ENCODE results near the gene CCNQ. TPM values are rescaled to one million over a fixed set of nuclear protein-coding genes. Genes with fewer than 3 reads are reported as not detected.

The CCNQ gene
- total RNA-seq, 2 experiments from 2014 or later = 28.0 to 31.7 TPM

- CTCF ChIA-PET = no interaction called here
- POLR2A ChIA-PET = no interaction called here
Measured at GRCh38 chrX:153638436-153639176, 39.7 kb upstream of the CCNQ start.

GRCh38 chrX:153638041-153638371, 39.1 kb upstream of the CCNQ start:
- POLR2A ChIA-PET = no interaction called here
- CTCF ChIA-PET = no interaction called here

GRCh38 chrX:153637121-153638040, 38.4 kb upstream of the CCNQ start:
- POLR2A ChIA-PET = no interaction called here
- CTCF ChIA-PET = interaction anchor here (1.2 to 1.3 kb wide), 2 partner anchors 9 to 33 kb away, joined by 3 to 4 read pairs; no protein-coding TSS in a partner anchor

GRCh38 chrX:153636716-153637115, 37.8 kb upstream of the CCNQ start:
- POLR2A ChIA-PET = no interaction called here

GRCh38 chrX:153635788-153636668, 37.1 kb upstream of the CCNQ start:
- CTCF ChIA-PET = interaction anchor here (0.7 to 1.3 kb wide), 4 partner anchors 9 to 34 kb away, joined by 3 to 4 read pairs (median 4); no protein-coding TSS in a partner anchor
- POLR2A ChIA-PET = no interaction called here

More at GRCh38 chrX:153636716-153637115, 37.8 kb upstream of the CCNQ start:
- CTCF ChIA-PET = interaction anchor here (1.0 to 1.3 kb wide), 3 partner anchors 9 to 34 kb away, joined by 3 to 4 read pairs (median 4); no protein-coding TSS in a partner anchor

DNA sequence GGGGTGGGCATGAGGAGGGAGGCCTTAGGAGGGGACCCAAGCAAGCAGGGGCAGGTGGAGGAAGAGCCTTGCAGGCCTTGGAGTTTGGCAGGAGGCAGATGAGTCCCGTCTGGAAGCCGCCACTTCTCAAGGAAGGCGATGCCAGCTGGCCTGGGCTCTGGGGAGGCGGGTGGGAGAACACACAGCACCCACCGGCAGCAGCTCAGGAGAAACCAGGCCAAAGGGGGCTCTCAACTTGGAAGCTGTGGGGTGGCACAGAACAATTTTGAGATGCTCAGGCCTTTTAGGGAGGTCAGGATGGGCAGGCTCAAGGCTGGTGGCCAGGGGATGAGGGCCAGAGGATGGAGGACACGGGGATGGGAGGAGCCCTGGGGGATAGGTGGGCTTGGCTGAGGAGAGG, 36.4 kb upstream of the CCNQ start:
- ChIA-PET CTCF (no interaction called here), POLR2A (no interaction called here)

DNA sequence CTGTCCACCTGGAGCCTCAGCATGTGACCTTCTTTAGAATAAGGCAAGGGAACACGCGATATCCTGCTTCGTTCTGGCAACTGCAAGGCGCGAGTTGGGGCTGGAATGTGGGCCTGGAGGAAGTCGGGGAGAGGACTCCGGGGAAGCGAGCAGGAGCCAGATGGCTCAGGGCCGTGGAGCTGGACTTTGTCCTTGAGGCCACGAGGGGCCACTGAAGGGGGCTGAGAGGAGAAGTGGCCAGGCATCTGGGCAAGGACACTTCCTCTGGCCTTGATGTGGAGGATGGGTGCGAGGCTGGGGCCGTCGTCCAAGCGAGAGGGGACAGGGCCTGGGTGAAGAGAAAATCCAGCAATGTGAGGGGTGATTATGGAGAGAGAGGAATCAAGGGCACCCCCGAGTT, 35.9 kb upstream of the CCNQ start:
- POLR2A ChIA-PET = no interaction called here
- CTCF ChIA-PET = no interaction called here

DNA sequence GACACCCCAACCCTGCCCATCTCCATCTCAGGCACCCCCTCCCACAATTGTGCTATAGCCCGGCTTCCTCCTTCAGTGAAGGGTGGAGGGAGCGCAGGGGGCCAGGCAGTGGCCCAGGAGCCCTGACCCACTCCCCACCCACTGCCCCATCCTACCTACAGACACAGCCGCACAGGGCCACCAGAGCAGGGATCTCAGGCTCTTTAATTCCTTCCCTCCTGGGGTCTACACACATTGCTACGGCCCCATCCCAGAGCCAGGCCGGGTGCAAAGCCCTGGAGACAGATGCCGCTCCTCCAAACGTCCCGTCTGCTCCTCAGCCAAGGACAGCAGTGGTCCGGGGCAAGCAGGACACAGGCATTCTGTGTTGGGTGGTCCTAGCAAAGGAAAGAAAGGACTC, 35.3 kb upstream of the CCNQ start:
- ChIA-PET CTCF (no interaction called here), POLR2A (no interaction called here)

DNA sequence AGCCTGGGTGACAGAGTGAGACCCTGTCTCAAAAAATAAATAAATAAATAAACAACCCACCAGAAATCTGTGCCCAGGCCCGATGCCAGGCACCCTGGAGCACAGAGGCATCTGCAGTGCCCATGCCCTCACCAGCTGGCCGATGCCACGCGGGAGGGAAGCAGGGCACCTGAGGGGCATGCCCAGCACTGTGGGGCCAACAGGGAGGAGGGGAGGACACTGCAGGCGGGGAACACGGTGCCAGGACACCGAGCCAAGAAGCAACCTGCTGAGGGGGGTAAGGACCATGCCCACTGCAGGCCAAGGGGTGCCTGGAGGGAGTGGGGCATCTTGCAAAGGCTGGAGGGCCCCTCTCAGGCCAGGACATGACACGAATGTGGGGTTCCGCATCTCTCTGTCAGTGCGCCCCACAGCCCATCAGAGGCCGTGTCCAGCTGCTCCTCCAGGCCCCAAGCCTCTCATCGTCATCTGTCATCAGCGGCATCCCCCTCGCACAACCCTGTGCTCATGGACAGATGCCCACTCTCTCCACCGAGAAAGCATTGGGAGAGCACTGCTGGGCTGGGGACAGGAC, 34.8 kb upstream of the CCNQ start:
- ChIA-PET CTCF (no interaction called here), POLR2A (no interaction called here)

DNA sequence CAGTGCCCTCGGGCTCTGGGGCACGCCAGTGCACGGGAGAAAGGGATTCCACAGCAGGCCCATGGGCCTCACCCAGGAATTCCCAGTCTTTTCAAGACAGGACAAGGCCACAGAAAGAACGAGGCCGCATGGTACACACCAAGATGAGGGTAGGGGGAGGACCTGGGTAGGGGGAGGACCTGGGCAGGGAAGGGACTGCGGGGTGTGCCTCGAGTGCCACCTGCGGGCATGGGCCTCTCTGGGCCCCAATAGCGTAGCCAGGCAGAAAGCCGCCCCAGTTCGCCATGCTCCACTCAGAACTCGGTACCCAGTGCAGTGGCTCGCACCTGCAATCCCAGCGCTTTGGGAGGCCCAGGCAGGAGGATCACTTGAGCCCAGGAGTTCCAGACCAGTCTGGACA, 34.1 kb upstream of the CCNQ start:
- CTCF ChIA-PET = no interaction called here

GRCh38 chrX:153632595-153632946, 33.6 kb upstream of the CCNQ start:
- CTCF ChIA-PET = no interaction called here
- POLR2A ChIA-PET = no interaction called here

More for the DNA sequence above, 34.1 kb upstream of the CCNQ start:
- POLR2A ChIA-PET = no interaction called here

DNA sequence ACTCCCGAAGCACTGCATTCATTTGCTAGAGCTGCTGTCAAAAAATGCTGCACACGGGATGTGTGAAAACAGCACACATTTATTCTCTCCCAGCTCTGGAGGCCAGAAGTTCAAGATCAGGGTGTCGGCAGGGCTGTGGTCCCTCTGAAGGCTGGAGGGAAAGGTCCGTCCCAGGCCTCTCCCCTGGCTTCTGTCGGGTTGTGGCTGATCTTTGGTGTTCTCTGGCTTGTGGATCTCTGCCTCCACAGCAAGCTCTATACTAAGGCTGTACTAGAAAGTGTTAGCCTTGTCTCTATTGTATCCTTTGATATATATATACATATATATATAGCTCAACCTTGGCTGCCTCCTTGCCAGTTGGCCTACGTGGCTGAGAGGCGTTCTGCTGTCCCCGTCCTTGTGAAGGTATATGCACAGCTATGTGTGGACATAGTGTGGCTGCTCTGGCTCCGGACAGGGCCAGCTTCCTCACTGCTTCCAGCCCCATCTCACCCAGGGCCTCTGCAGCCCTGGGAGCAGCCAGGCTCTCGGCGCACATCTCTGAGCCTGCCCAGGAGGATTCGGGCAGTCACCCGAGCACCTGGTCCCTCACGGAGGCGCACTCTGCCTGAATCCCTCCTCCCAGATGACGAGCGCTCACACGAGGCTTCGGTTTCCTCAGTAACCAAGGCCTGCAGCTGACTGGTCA, 33.1 kb upstream of the CCNQ start:
- ChIA-PET CTCF (no interaction called here), POLR2A (no interaction called here)

GRCh38 chrX:153631346-153631745, 32.4 kb upstream of the CCNQ start:
- CTCF ChIA-PET = no interaction called here
- POLR2A ChIA-PET = no interaction called here

DNA sequence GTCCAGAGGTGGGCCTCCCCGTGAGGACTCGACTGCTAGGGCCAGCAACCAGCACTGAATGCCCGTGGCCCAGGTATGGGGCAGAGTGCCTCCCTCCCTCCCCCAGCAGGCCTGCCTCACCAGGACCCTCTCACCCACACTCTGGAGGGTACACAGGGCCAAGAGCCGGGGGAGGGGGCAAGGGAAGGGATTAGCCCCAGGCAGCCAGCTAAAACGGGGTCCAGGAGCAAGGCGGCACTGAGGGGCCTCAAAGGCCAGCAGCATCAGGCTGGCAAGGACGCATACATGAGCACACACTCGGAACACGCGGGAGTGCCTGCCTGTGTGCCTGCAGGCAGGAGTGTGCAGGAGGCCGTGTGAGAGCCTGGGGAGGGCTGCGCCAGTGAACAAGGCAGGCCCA, 29.7 kb upstream of the CCNQ start:
- CTCF ChIA-PET = no interaction called here
- POLR2A ChIA-PET = no interaction called here

DNA sequence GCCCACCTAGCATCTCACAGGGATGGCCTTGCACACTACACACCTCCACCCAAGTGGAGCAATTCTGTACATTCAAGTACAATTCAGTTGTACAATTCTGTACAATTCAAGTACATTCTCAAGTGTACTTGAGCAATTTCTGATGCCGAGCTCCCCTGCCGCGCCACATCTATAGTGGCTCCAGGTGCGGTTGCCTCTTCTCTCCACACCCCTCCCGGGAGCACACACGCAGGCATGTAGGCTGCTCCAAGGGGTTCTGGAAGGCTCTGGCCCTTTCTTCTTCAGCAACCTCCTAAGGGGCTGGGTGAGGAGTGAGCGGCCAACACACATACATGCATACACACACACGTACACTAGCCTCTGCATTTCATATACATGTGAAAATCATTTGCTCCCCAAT, 29.2 kb upstream of the CCNQ start:
- POLR2A ChIA-PET = no interaction called here
- CTCF ChIA-PET = no interaction called here

GRCh38 chrX:153627675-153628111, 28.8 kb upstream of the CCNQ start:
- CTCF ChIA-PET = no interaction called here
- POLR2A ChIA-PET = no interaction called here

DNA sequence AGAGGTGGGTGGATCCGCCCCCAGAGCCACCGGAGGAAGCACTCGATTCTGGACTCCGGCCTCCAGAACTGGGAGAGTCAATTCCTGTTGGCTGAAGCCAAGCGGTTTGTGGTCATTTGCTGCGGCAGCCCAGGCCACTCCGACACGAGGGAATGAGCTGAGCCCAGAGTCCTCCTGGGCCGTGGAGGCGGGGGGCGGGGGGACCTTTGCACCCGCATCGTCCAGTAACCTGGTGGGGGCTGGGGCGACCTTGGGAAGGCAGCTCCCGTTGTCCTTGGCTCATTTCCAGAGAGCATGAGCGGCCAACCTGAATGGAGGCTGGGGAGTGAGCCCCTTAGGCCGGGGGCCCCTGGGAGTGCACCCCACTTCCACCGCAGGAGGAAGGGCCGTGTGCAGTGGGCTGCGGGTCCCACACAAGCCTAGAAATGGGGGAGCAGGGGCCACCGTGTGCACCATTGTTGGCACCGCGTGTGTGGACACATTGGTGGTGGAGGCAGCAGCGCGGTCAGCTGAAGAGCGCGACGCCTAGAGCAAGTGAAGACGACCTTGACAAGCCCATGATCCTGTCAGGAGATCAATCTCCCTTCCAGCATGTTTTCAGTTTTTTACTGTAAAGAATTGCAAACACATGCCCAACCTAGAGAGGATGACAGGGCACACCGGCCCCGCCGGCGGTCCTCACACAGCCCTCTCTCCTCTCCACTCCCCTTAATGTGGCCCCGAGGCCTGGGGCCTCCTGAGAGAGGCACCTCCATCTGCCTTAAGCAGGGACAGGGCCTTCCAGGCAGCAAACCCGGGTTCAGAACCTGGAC, 28.1 kb upstream of the CCNQ start:
- POLR2A ChIA-PET = no interaction called here
- CTCF ChIA-PET = no interaction called here

GRCh38 chrX:153626025-153626633, 27.2 kb upstream of the CCNQ start:
- ChIA-PET POLR2A (no interaction called here), CTCF (no interaction called here)
